ENCODE measurements around the gene UGT2A1. TPM values are rescaled to one million over a fixed set of nuclear protein-coding genes. Genes with fewer than 3 reads are reported as not detected.
"Not testable (repeated sequence)": the region's sequence is repeated elsewhere in the genome, so short reads cannot be mapped to it uniquely, and the experiment has no call there.

The UGT2A1 gene
- total RNA-seq, 1 experiment from 2014 or later, result not detected

DNA sequence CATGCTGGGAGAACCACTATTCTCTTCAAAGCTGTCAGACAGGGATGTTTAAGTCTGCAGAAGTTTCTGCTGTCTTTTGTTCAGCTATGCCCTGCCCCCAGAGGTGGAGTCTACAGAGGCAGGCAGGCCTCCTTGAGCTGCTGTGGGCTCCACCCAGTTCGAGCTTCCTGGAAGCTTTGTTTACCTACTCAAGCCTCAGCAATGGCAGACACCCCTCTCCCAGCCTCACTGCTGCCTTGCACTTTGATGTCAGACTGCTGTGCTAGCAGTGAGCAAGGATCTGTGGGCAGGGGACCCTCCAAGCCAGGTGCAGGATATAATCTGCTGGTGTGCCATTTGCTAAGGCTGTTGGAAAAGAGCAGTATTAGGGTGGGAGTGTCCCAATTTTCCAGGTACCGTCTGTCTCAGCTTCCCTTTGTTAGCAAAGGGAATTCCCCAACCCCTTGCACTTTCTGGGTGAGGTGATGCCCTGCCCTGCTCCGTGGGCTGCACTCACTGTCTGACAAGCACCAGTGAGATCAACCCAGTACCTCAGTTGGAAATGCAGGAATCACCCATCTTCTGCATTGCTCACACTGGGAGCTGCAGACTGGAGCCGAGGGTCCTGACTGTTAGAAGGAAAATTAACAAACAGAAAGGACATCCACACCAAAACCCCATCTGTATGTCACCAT, 8.2 kb upstream of the UGT2A1 start:
- H3K27ac ChIP-seq (ENCODE audit: low read depth, low read length); RAD21 ChIA-PET (ENCODE audit: low non-redundant PET in 1 of 2, low total read pairs in 2 of 2, uncharacterized antibody in 2 of 2, unreplicated experiment in 2 of 2); H3K79me2 ChIP-seq (ENCODE audit: insufficient read depth, low read length); POLR2A ChIA-PET; ATAC-seq; DNase-seq (ENCODE audit: low read depth, low spot score); BruUV-seq (replicated peaks); H3K4me3 ChIP-seq (replicated peaks in 1 of 2; ENCODE audit: low read depth in 1 of 2, low read length in 2 of 2); H3K9ac ChIP-seq (ENCODE audit: low read length); H3K27me3 ChIP-seq (ENCODE audit: insufficient read depth, low read length); intact Hi-C loops (cut with micrococcal nuclease); H3K4me1 ChIP-seq (ENCODE audit: control insufficient read depth in 1 of 2, insufficient read depth in 2 of 2, low read length in 2 of 2); CTCF ChIA-PET; H3K9me3 ChIP-seq (ENCODE audit: control insufficient read depth in 1 of 2, insufficient read depth in 1 of 2, low read depth in 1 of 2, low read length in 2 of 2); H2AFZ ChIP-seq (ENCODE audit: low read depth, low read length, poor library complexity, severe bottlenecking); H3K9me2 ChIP-seq (ENCODE audit: insufficient read depth); H3K4me2 ChIP-seq (ENCODE audit: low read length); H4K20me1 ChIP-seq (ENCODE audit: insufficient read depth); H3K36me3 ChIP-seq (ENCODE audit: control insufficient read depth in 1 of 2, insufficient read depth in 2 of 2, low read length in 2 of 2): not testable (repeated sequence)

DNA sequence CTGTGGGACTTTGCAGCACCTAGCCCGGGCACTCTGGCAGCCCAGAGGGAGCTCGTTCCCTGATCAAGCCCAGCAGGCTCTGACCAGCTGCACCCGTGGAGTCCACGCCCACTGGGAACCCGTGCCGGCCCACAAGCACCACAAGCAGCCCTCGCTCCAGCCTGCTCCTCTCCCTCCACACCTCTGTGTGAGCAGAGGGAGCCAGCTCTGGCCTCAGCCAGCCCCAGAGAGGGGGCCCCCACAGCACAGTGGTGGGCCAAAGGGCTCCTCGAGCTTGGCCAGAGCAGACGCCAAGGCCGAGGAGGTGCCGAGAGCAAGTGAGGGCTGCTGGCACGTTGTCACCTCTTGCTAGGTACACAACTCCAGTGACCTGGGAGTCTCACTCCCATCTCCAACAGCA, 5.1 kb upstream of the UGT2A1 start:
- H3K9ac ChIP-seq (ENCODE audit: low read length), result no peak overlapping the region
- no peak overlapping the region for H3K4me3 ChIP-seq (replicated peaks in 1 of 2; ENCODE audit: low read depth in 1 of 2, low read length in 2 of 2)
- POLR2A ChIA-PET, result no interaction called here
- H3K4me1 ChIP-seq (ENCODE audit: control insufficient read depth in 1 of 2, insufficient read depth in 2 of 2, low read length in 2 of 2), result no peaks in the 10 kb centered on the region
- DNase-seq (ENCODE audit: low read depth, low spot score), result no peak
- H3K36me3 ChIP-seq (ENCODE audit: control insufficient read depth in 1 of 2, insufficient read depth in 2 of 2, low read length in 2 of 2), result no peaks in the 10 kb centered on the region
- no peaks in the 10 kb centered on the region for H4K20me1 ChIP-seq (ENCODE audit: insufficient read depth)
- RAD21 ChIA-PET (ENCODE audit: low non-redundant PET in 1 of 2, low total read pairs in 2 of 2, uncharacterized antibody in 2 of 2, unreplicated experiment in 2 of 2), result no interaction called here
- no peaks in the 10 kb centered on the region for H3K79me2 ChIP-seq (ENCODE audit: insufficient read depth, low read length)
- intact Hi-C loops (cut with micrococcal nuclease), result no loop called here
- TF ChIP-seq, protein P1, sequence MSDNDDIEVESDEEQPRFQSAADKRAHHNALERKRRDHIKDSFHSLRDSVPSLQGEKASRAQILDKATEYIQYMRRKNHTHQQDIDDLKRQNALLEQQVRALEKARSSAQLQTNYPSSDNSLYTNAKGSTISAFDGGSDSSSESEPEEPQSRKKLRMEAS (IDR thresholded peaks at IDR 0.05), result no peak
- TF ChIP-seq CBX3 (IDR thresholded peaks at IDR 0.05; ENCODE audit: low read depth) (no peak), EZH2 (IDR thresholded peaks at IDR 0.05) (no peak), CEBPB (IDR thresholded peaks at IDR 0.05; ENCODE audit: low read depth) (no peak), POLR2AphosphoS5 (IDR thresholded peaks at IDR 0.05; ENCODE audit: low read depth, low read length) (no peak), ZFX (IDR thresholded peaks at IDR 0.05) (no peak), EZH2phosphoT487 (IDR thresholded peaks at IDR 0.05; ENCODE audit: borderline replicate concordance) (no peak), JUND (IDR thresholded peaks at IDR 0.05) (no peak), SRF (IDR thresholded peaks at IDR 0.05; ENCODE audit: low read depth) (no peak), POLR2A (IDR thresholded peaks at IDR 0.05; ENCODE audit: borderline replicate concordance, extremely low read depth, insufficient read depth, insufficient read length) (no peak), RAD21 (IDR thresholded peaks at IDR 0.05; ENCODE audit: low read depth) (no peak)
- TF ChIP-seq, protein P2, sequence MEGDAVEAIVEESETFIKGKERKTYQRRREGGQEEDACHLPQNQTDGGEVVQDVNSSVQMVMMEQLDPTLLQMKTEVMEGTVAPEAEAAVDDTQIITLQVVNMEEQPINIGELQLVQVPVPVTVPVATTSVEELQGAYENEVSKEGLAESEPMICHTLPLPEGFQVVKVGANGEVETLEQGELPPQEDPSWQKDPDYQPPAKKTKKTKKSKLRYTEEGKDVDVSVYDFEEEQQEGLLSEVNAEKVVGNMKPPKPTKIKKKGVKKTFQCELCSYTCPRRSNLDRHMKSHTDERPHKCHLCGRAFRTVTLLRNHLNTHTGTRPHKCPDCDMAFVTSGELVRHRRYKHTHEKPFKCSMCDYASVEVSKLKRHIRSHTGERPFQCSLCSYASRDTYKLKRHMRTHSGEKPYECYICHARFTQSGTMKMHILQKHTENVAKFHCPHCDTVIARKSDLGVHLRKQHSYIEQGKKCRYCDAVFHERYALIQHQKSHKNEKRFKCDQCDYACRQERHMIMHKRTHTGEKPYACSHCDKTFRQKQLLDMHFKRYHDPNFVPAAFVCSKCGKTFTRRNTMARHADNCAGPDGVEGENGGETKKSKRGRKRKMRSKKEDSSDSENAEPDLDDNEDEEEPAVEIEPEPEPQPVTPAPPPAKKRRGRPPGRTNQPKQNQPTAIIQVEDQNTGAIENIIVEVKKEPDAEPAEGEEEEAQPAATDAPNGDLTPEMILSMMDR (IDR thresholded peaks at IDR 0.05 in 2 of 3, conservative IDR thresholded peaks at IDR 0.05 in 1 of 3; ENCODE audit: borderline replicate concordance in 1 of 3, insufficient read depth in 1 of 3, low read depth in 2 of 3, low read length in 2 of 3), result no peak
- TF ChIP-seq, protein P3, sequence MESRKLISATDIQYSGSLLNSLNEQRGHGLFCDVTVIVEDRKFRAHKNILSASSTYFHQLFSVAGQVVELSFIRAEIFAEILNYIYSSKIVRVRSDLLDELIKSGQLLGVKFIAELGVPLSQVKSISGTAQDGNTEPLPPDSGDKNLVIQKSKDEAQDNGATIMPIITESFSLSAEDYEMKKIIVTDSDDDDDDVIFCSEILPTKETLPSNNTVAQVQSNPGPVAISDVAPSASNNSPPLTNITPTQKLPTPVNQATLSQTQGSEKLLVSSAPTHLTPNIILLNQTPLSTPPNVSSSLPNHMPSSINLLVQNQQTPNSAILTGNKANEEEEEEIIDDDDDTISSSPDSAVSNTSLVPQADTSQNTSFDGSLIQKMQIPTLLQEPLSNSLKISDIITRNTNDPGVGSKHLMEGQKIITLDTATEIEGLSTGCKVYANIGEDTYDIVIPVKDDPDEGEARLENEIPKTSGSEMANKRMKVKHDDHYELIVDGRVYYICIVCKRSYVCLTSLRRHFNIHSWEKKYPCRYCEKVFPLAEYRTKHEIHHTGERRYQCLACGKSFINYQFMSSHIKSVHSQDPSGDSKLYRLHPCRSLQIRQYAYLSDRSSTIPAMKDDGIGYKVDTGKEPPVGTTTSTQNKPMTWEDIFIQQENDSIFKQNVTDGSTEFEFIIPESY (IDR thresholded peaks at IDR 0.05; ENCODE audit: extremely low read depth, insufficient replicate concordance, low read length), result no peak
- H3K4me2 ChIP-seq (ENCODE audit: low read length), result no peak overlapping the region
- no peaks in the 10 kb centered on the region for H3K27me3 ChIP-seq (ENCODE audit: insufficient read depth, low read length)
- no peaks in the 10 kb centered on the region for H3K9me2 ChIP-seq (ENCODE audit: insufficient read depth)
- H2AFZ ChIP-seq (ENCODE audit: low read depth, low read length, poor library complexity, severe bottlenecking), result no peak overlapping the region
- H3K27ac ChIP-seq (ENCODE audit: low read depth, low read length), result no peak overlapping the region
- no peaks in the 10 kb centered on the region for H3K9me3 ChIP-seq (ENCODE audit: control insufficient read depth in 1 of 2, insufficient read depth in 1 of 2, low read depth in 1 of 2, low read length in 2 of 2)
- no peak for ATAC-seq
- no TSS peak for BruUV-seq (replicated peaks)
- CTCF ChIA-PET, result no interaction called here

Measured in HCT116 (cell line).